BJ (cell line): Measurements from ENCODE around the gene ZNF77. TPM values are rescaled to one million over a fixed set of nuclear protein-coding genes. Genes with fewer than 3 reads are reported as not detected.
"Not testable (repeated sequence)": the region's sequence is repeated elsewhere in the genome, so short reads cannot be mapped to it uniquely, and the experiment has no call there.

Experiments used
- CTCF ChIA-PET: fragments of 350-600 bp; formaldehyde crosslinking; extraction: SDS; loops from one replicate; lab custom pipeline; 2021; ENCODE audit warnings: antibody characterized with exemption, inconsistent platforms; lab: Yijun Ruan, JAX
- POLR2A ChIA-PET: fragments of 300-600 bp; sonication (Branson Sonifier 250); formaldehyde crosslinking; extraction: SDS; loops from one replicate; lab custom pipeline; 2021; ENCODE audit warnings: antibody characterized with exemption; lab: Charles Lee
- DNase-seq: peaks from one replicate; pipeline ENCODE4 v3.0.0-alpha.2; 2011; ENCODE audit warnings: low read depth
- H3K27me3 ChIP-seq: 2 replicates; pipeline ENCODE4 v1.6.0; 2011; ENCODE audit warnings: low read length; ENCODE audit not compliant: control insufficient read depth, insufficient read depth
- H3K36me3 ChIP-seq: 2 replicates; pipeline ENCODE4 v1.5.1; 2011; ENCODE audit warnings: low read length; ENCODE audit not compliant: control insufficient read depth, insufficient read depth
- H3K4me3 ChIP-seq: 2 replicates; pipeline ENCODE4 v1.5.1; 2011; ENCODE audit warnings: low read depth, mild to moderate bottlenecking, control low read depth, low read length
- polyA plus RNA-seq: library from polyadenylated mRNA; depleted of rRNA; stranded (reverse); fragments of >200 nt; gene quantifications from 2 replicates; pipeline ENCODE4 v1.2.3, GENCODE V29; 2011
- TF ChIP-seq, protein P1 (sequence below): IDR thresholded peaks from 2 replicates; pipeline ENCODE4 v1.5.1; 2011; ENCODE audit warnings: low read depth, mild to moderate bottlenecking, control low read depth, inconsistent platforms, low read length, moderate library complexity; ENCODE audit not compliant: insufficient read depth

Gene ZNF77
- polyA plus RNA-seq, 1 experiment: 3.2 TPM

GRCh38 chr19:2917275-2918184, 27.2 kb downstream of the ZNF77 start:
- H3K4me3 ChIP-seq: no peak overlapping the region
- H3K36me3 ChIP-seq: peaks cover 13% of the 10 kb centered on the region
- DNase-seq: no peak
- ChIA-PET CTCF (no interaction called here), POLR2A (no interaction called here)
- no peaks in the 10 kb centered on the region for H3K27me3 ChIP-seq
- TF ChIP-seq, protein P1, sequence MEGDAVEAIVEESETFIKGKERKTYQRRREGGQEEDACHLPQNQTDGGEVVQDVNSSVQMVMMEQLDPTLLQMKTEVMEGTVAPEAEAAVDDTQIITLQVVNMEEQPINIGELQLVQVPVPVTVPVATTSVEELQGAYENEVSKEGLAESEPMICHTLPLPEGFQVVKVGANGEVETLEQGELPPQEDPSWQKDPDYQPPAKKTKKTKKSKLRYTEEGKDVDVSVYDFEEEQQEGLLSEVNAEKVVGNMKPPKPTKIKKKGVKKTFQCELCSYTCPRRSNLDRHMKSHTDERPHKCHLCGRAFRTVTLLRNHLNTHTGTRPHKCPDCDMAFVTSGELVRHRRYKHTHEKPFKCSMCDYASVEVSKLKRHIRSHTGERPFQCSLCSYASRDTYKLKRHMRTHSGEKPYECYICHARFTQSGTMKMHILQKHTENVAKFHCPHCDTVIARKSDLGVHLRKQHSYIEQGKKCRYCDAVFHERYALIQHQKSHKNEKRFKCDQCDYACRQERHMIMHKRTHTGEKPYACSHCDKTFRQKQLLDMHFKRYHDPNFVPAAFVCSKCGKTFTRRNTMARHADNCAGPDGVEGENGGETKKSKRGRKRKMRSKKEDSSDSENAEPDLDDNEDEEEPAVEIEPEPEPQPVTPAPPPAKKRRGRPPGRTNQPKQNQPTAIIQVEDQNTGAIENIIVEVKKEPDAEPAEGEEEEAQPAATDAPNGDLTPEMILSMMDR: no peak

DNA sequence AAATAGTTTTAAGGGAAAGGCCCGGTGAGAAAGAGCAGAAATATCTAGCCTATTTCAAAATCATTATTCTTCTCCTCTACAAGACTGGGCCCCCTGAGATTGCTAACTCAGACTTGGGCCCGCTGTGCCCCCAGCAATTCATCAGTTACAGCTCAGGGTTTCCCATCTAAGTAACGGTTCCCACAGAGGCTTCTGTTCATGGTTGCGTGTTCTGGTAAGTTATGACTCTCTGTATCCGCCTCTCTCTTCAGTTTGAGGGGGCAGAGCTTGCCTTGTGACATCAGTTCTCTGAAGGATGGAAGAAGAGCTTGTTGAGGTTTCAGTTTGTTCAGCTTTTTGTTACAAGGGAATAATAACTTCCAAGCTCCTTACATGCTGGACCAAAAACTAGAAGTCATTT, 32.5 kb downstream of the ZNF77 start:
- CTCF ChIA-PET: interaction anchor here (1.2 kb wide), 1 partner anchor 11 kb away, joined by 4 read pairs; the partner anchor contains the start of gene ZNF57
- POLR2A ChIA-PET: no interaction called here
- Histone ChIP-seq H3K36me3 (peaks cover 4% of the 10 kb centered on the region), H3K27me3 (no peaks in the 10 kb centered on the region), H3K4me3 (no peak overlapping the region)
- no peak for DNase-seq
- TF ChIP-seq, protein P1: no peak

DNA sequence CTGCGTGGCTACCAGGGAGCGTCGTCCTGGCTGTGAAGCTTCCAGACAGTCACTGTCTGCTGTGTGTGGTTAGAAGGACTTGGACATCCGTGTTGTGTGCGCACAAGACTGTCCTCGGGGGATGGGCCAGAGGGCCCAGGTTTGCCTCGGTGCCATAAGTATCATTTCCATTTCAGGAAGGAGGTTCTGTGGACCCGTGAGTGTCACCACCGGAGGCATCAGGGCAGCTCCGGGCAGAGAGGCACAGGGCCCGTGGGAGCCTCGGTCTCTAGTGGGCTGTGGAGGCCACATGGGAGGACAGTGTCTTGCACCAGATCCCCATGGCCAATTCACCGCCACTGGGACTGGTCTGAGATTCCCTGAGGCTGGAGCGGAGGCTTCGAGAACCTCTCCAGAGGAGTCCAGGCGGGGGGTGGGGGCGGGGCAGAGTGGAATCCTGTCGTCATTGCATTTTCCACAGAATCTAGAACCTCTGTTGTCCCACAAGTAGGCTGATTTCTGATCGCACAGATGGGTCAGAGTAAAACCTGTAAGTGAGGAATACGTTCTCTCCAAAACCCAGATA, 38.1 kb downstream of the ZNF77 start:
- H3K4me3 ChIP-seq: no peak overlapping the region
- POLR2A ChIA-PET: no interaction called here
- TF ChIP-seq, protein P1: no peak
- CTCF ChIA-PET: interaction anchor here (3.0 kb wide), 1 partner anchor 19 kb away, joined by 11 read pairs; no protein-coding TSS in a partner anchor
- no peaks in the 10 kb centered on the region for H3K36me3 ChIP-seq
- DNase-seq: no peak
- H3K27me3 ChIP-seq: no peaks in the 10 kb centered on the region

- DNase-seq: no peak
- no peak overlapping the region for H3K4me3 ChIP-seq
- TF ChIP-seq, protein P1: no peak
- ChIA-PET CTCF (interaction anchor here (3.0 kb wide), 1 partner anchor 19 kb away, joined by 11 read pairs; no protein-coding TSS in a partner anchor), POLR2A (no interaction called here)
- no peaks in the 10 kb centered on the region for H3K36me3 ChIP-seq
- no peaks in the 10 kb centered on the region for H3K27me3 ChIP-seq
These were observed 38.8 kb downstream of the ZNF77 start for GRCh38 chr19:2905918-2906519.

- H3K27me3 ChIP-seq, POLR2A ChIA-PET, H3K4me3 ChIP-seq, DNase-seq, H3K36me3 ChIP-seq, CTCF ChIA-PET: not testable (repeated sequence)
These were observed 41.4 kb downstream of the ZNF77 start for GRCh38 chr19:2903326-2903725.
